Loucy (cell line): ENCODE measurements around the gene PAK2.

Source experiments
- H2AFZ ChIP-seq: fragments of 200-600 bp; sonication (generic); 2 replicates; pipeline ENCODE4 v1.6.0; 2016; ENCODE audit warnings: antibody characterized with exemption, mild to moderate bottlenecking, low read length, moderate library complexity
- H3F3A ChIP-seq: fragments of 200-600 bp; 2 replicates; pipeline ENCODE4 v1.6.0; 2016; ENCODE audit warnings: antibody characterized with exemption, low read depth, mild to moderate bottlenecking
- H3K27me3 ChIP-seq: fragments of 200-600 bp; sonication (generic); 2 replicates; pipeline ENCODE4 v1.6.1; 2014; ENCODE audit warnings: low read length, mild to moderate bottlenecking; ENCODE audit not compliant: insufficient read depth, poor library complexity, severe bottlenecking
- H3K36me3 ChIP-seq: fragments of 200-600 bp; sonication (generic); 2 replicates; pipeline ENCODE4 v1.6.1; 2016; ENCODE audit warnings: low read length; ENCODE audit not compliant: insufficient read depth
- H3K4me1 ChIP-seq: fragments of 200-600 bp; sonication (generic); 2 replicates; pipeline ENCODE4 v1.5.1; 2014; ENCODE audit warnings: low read length, mild to moderate bottlenecking; ENCODE audit not compliant: insufficient read depth, poor library complexity, severe bottlenecking
- H3K4me2 ChIP-seq: fragments of 200-600 bp; sonication (generic); 2 replicates; pipeline ENCODE4 v1.6.0; 2014; ENCODE audit warnings: antibody characterized with exemption, low read length, low read depth, mild to moderate bottlenecking; ENCODE audit not compliant: poor library complexity, severe bottlenecking
- H3K4me3 ChIP-seq: fragments of 200-600 bp; sonication (generic); 2 replicates; pipeline ENCODE4 v1.5.1; 2014; ENCODE audit warnings: low read length, mild to moderate bottlenecking, mixed read lengths; ENCODE audit not compliant: poor library complexity, severe bottlenecking
- H3K79me2 ChIP-seq: fragments of 200-600 bp; sonication (generic); 2 replicates; pipeline ENCODE4 v1.6.1; 2014; ENCODE audit warnings: low read length; ENCODE audit not compliant: insufficient read depth
- H3K9ac ChIP-seq: fragments of 200-600 bp; sonication (generic); 2 replicates; pipeline ENCODE4 v1.6.0; 2014; ENCODE audit warnings: mild to moderate bottlenecking, low read depth, low read length, moderate library complexity; ENCODE audit not compliant: poor library complexity, severe bottlenecking
- H3K9me2 ChIP-seq: fragments of 200-600 bp; sonication (generic); replicated peaks from 2 replicates; pipeline ENCODE4 v1.6.1; 2016; ENCODE audit warnings: low read depth, low read length, mixed read lengths
- H3K9me3 ChIP-seq: fragments of 200-600 bp; sonication (generic); 2 replicates; pipeline ENCODE4 v1.6.1; 2014; ENCODE audit warnings: mild to moderate bottlenecking, antibody characterized with exemption, low read length, low read depth; ENCODE audit not compliant: insufficient read depth
- H4K20me1 ChIP-seq: fragments of 200-600 bp; sonication (generic); 2 replicates; pipeline ENCODE4 v1.6.0; 2014; ENCODE audit warnings: antibody characterized with exemption, low read length, mild to moderate bottlenecking; ENCODE audit not compliant: insufficient read depth, poor library complexity, severe bottlenecking
- CTCF ChIP-seq: fragments of 200-600 bp; sonication (generic); conservative IDR thresholded peaks from 2 replicates; pipeline ENCODE4 v1.5.1; 2014; ENCODE audit warnings: mild to moderate bottlenecking, antibody characterized with exemption, low read length
- EZH2phosphoT487 ChIP-seq: fragments of 200-600 bp; IDR thresholded peaks from 2 replicates; pipeline ENCODE4 v1.6.1; 2018; ENCODE audit warnings: antibody characterized with exemption, mild to moderate bottlenecking, moderate library complexity, borderline replicate concordance

The PAK2 gene

GRCh38 chr3:196789885-196790359 lies 50.3 kb downstream of the PAK2 start:
- H3K4me1 ChIP-seq, result no peaks in the 10 kb centered on the region
- no peak overlapping the region for H3K4me2 ChIP-seq
- H3K4me3 ChIP-seq, result no peak overlapping the region
- H3F3A ChIP-seq, result no peaks in the 10 kb centered on the region
- H2AFZ ChIP-seq, result no peak overlapping the region
- no peaks in the 10 kb centered on the region for H3K27me3 ChIP-seq
- no peak for TF ChIP-seq CTCF
- TF ChIP-seq EZH2phosphoT487, result no peak
- peaks cover 78% of the 10 kb centered on the region for H3K79me2 ChIP-seq
- peaks cover 58% of the 10 kb centered on the region for H3K36me3 ChIP-seq
- H3K9ac ChIP-seq, result no peak overlapping the region
- H4K20me1 ChIP-seq, result peaks cover 7% of the 10 kb centered on the region
- no peaks in the 10 kb centered on the region for H3K9me2 ChIP-seq
- no peaks in the 10 kb centered on the region; the same call in 1 of the 2 replicates for H3K9me3 ChIP-seq

- H3K9me3 ChIP-seq, result no peaks in the 10 kb centered on the region; the same call in 1 of the 2 replicates
- no peaks in the 10 kb centered on the region for H3K9me2 ChIP-seq
- peaks cover 7% of the 10 kb centered on the region for H4K20me1 ChIP-seq
- no peaks in the 10 kb centered on the region for H3K27me3 ChIP-seq
- no peaks in the 10 kb centered on the region for H3F3A ChIP-seq
- H3K9ac ChIP-seq, result no peak overlapping the region
- peaks cover 76% of the 10 kb centered on the region for H3K79me2 ChIP-seq
- peaks cover 54% of the 10 kb centered on the region for H3K36me3 ChIP-seq
- H3K4me2 ChIP-seq, result no peak overlapping the region
- TF ChIP-seq CTCF (no peak), EZH2phosphoT487 (no peak)
- no peak overlapping the region for H2AFZ ChIP-seq
- H3K4me3 ChIP-seq, result no peak overlapping the region
- H3K4me1 ChIP-seq, result no peaks in the 10 kb centered on the region
Observed at GRCh38 chr3:196790636-196791035, 51.0 kb downstream of the PAK2 start.

GRCh38 chr3:196792771-196793170 lies 53.1 kb downstream of the PAK2 start:
- H2AFZ ChIP-seq, result no peak overlapping the region
- H3K36me3 ChIP-seq, result peaks cover 44% of the 10 kb centered on the region
- no peak overlapping the region for H3K4me2 ChIP-seq
- no peak overlapping the region for H3K4me3 ChIP-seq
- H3K9me3 ChIP-seq, result no peaks in the 10 kb centered on the region; the same call in 1 of the 2 replicates
- no peaks in the 10 kb centered on the region for H3K9me2 ChIP-seq
- no peaks in the 10 kb centered on the region for H3K4me1 ChIP-seq
- peaks cover 63% of the 10 kb centered on the region for H3K79me2 ChIP-seq
- H3K27me3 ChIP-seq, result no peaks in the 10 kb centered on the region
- H4K20me1 ChIP-seq, result peaks cover 7% of the 10 kb centered on the region
- H3K9ac ChIP-seq, result no peak overlapping the region
- no peaks in the 10 kb centered on the region for H3F3A ChIP-seq
- no peak for TF ChIP-seq CTCF
- TF ChIP-seq EZH2phosphoT487, result no peak
